Measurements from ENCODE around the gene RASEF.

- TF ChIP-seq EP300 (IDR thresholded peaks at IDR 0.05; ENCODE audit: low read depth in 2 of 2, low read length in 2 of 2) (no peak), EP300 (CRISPR knock-in tag; IDR thresholded peaks at IDR 0.05; ENCODE audit: borderline replicate concordance) (no peak), ZNF558 (CRISPR knock-in tag; IDR thresholded peaks at IDR 0.05; ENCODE audit: borderline replicate concordance) (no peak), HDAC1 (CRISPR knock-in tag; IDR thresholded peaks at IDR 0.05) (no peak), CTCF (CRISPR knock-in tag; IDR thresholded peaks at IDR 0.05) (no peak)
These were observed 18.9 kb upstream of the RASEF start for GRCh38 chr9:83081846-83082245.

All from HepG2 (cell line).